IMR-90 (cell line): ENCODE data around the gene SOX6. TPM values are rescaled to one million over a fixed set of nuclear protein-coding genes. Genes with fewer than 3 reads are reported as not detected.

Source experiments
- ATAC-seq: fragments of 200-7000 bp; cut with Tn5 transposase; 2 replicates; pipeline ENCODE4 v1.9.1; 2020; ENCODE audit warnings: low read depth, mild to moderate bottlenecking, moderate library complexity
- BruUV-seq: library from RNA; stranded (reverse); fragments of 400-500 nt; replicated peaks from 2 replicates; lab custom pipeline; 2021; lab: Mats Ljungman, UMichigan
- CTCF ChIA-PET: fragments of 300-600 bp; formaldehyde crosslinking; extraction: SDS; loops from one replicate; lab custom pipeline; 2021; ENCODE audit warnings: antibody characterized with exemption; lab: Yijun Ruan, JAX
- POLR2A ChIA-PET: fragments of 300-600 bp; sonication (Branson Sonifier 250); formaldehyde crosslinking; loops from one replicate; lab custom pipeline; 2022; ENCODE audit warnings: antibody characterized with exemption; ENCODE audit not compliant: unreplicated experiment; lab: Charles Lee
- DNase-seq: peaks from one replicate; pipeline ENCODE4 v3.0.0; 2013
- H2AFZ ChIP-seq: replicated peaks from 2 replicates; pipeline ENCODE3; 2013; ENCODE audit warnings: low read length, mild to moderate bottlenecking; ENCODE audit not compliant: poor library complexity
- H2AK5ac ChIP-seq: 2 replicates; pipeline ENCODE4 v1.6.1; 2013; ENCODE audit warnings: low read depth, low read length, inconsistent platforms
- H2AK9ac ChIP-seq: replicated peaks from 2 replicates; pipeline ENCODE3; 2013; ENCODE audit warnings: mild to moderate bottlenecking, low read depth, low read length, moderate library complexity; ENCODE audit not compliant: poor library complexity
- H2BK120ac ChIP-seq: 2 replicates; pipeline ENCODE4 v1.6.1; 2013; ENCODE audit warnings: low read depth, low read length, inconsistent platforms
- H2BK15ac ChIP-seq: 3 replicates; pipeline ENCODE4 v1.6.1; 2013; ENCODE audit warnings: low read depth, low read length, inconsistent platforms
- H2BK20ac ChIP-seq: 2 replicates; pipeline ENCODE4 v1.6.1; 2013; ENCODE audit warnings: low read depth, mild to moderate bottlenecking, inconsistent platforms, low read length, moderate library complexity
- H2BK5ac ChIP-seq: 2 replicates; pipeline ENCODE4 v1.6.1; 2013; ENCODE audit warnings: mild to moderate bottlenecking, low read depth, low read length, inconsistent platforms; ENCODE audit not compliant: poor library complexity, severe bottlenecking
- H3K14ac ChIP-seq: replicated peaks from 2 replicates; pipeline ENCODE4 v1.6.1; 2013; ENCODE audit warnings: low read depth, low read length, inconsistent platforms
- H3K18ac ChIP-seq: 2 replicates; pipeline ENCODE4 v1.6.1; 2013; ENCODE audit warnings: low read depth, low read length, control low read depth
- H3K23ac ChIP-seq: 2 replicates; pipeline ENCODE4 v1.6.1; 2013; ENCODE audit warnings: low read depth, low read length, inconsistent platforms
- H3K27ac ChIP-seq: 2 replicates; pipeline ENCODE4 v1.5.1; 2013; ENCODE audit warnings: mild to moderate bottlenecking, control low read depth, low read length; ENCODE audit not compliant: insufficient read depth
- H3K27me3 ChIP-seq: 2 replicates; pipeline ENCODE4 v1.6.1; 2013; ENCODE audit warnings: low read length; ENCODE audit not compliant: control insufficient read depth, insufficient read depth
- H3K36me3 ChIP-seq: 2 replicates; pipeline ENCODE4 v1.6.1; 2013; ENCODE audit warnings: low read length, mixed read lengths; ENCODE audit not compliant: control insufficient read depth, insufficient read depth
- H3K4ac ChIP-seq: 2 replicates; pipeline ENCODE4 v1.6.1; 2013; ENCODE audit warnings: low read depth, low read length, inconsistent platforms
- H3K4me1 ChIP-seq: 2 replicates; pipeline ENCODE4 v1.6.1; 2013; ENCODE audit warnings: low read length, mixed read lengths; ENCODE audit not compliant: control insufficient read depth, insufficient read depth
- H3K4me2 ChIP-seq: 2 replicates; pipeline ENCODE4 v1.6.1; 2013; ENCODE audit warnings: low read depth, mild to moderate bottlenecking, control low read depth, low read length, moderate library complexity
- H3K4me3 ChIP-seq: 2 replicates; pipeline ENCODE4 v1.5.1; 2013; ENCODE audit warnings: low read depth, mild to moderate bottlenecking, control low read depth, low read length, moderate library complexity; ENCODE audit not compliant: insufficient read depth
- H3K56ac ChIP-seq: 2 replicates; pipeline ENCODE4 v1.6.1; 2013; ENCODE audit warnings: low read length, inconsistent platforms; ENCODE audit not compliant: insufficient read depth; ENCODE audit errors: extremely low read depth
- H3K79me1 ChIP-seq, 2 experiments: 2 replicates each; pipeline ENCODE4 v1.6.1; 2013; ENCODE audit warnings: low read length in 2 of 2, inconsistent platforms in 1 of 2, low read depth in 1 of 2
- H3K9ac ChIP-seq: 2 replicates; pipeline ENCODE4 v1.6.1; 2013; ENCODE audit warnings: low read depth, low read length, control low read depth
- H3K9me1 ChIP-seq: 2 replicates; pipeline ENCODE4 v1.6.1; 2013; ENCODE audit warnings: low read length, inconsistent platforms; ENCODE audit not compliant: insufficient read depth
- H3K9me3 ChIP-seq: 2 replicates; pipeline ENCODE4 v1.6.1; 2013; ENCODE audit warnings: low read length; ENCODE audit not compliant: control insufficient read depth, insufficient read depth
- H4K20me1 ChIP-seq: 2 replicates; pipeline ENCODE4 v1.6.1; 2013; ENCODE audit warnings: low read length, inconsistent platforms; ENCODE audit not compliant: insufficient read depth
- H4K5ac ChIP-seq: 2 replicates; pipeline ENCODE4 v1.6.1; 2013; ENCODE audit warnings: mild to moderate bottlenecking, low read depth, low read length, control low read depth
- H4K8ac ChIP-seq, 2 experiments: 2 replicates each; pipeline ENCODE4 v1.6.1; 2013; ENCODE audit warnings: low read depth in 2 of 2, low read length in 2 of 2, control low read depth in 1 of 2, inconsistent platforms in 1 of 2
- H4K91ac ChIP-seq: 2 replicates; pipeline ENCODE4 v1.6.1; 2013; ENCODE audit warnings: low read depth, low read length, inconsistent platforms; ENCODE audit not compliant: insufficient read depth
- CEBPB ChIP-seq: IDR thresholded peaks from 2 replicates; pipeline ENCODE4 v1.6.1; 2012; ENCODE audit warnings: low read depth, low read length, improper control_type of control experiment
- WGBS, 2 experiments: methylation state at CpG; one replicate each; pipeline versions ENCODE4 v1.1.5 to v1.1.7; 2013; ENCODE audit warnings: missing lambda C conversion rate in 2 of 2; ENCODE audit not compliant: insufficient read length in 1 of 2; ENCODE audit errors: extremely low coverage in 2 of 2; 5-methylcytosine and 5-hydroxymethylcytosine counted together
- dilution Hi-C: fragments of 300-500 bp; cut with HindIII; formaldehyde crosslinking; loops from one replicate; pipeline ENCODE4 v1.14.3; 2018; ENCODE audit warnings: low sequenced_read_pairs; ENCODE audit not compliant: unreplicated experiment
- in situ Hi-C: fragments of 300-500 bp; cut with MboI; formaldehyde crosslinking; loops from 3 replicates; pipeline ENCODE4 v1.14.3; 2019; ENCODE audit warnings: low sequenced_read_pairs, inconsistent platforms, mixed read lengths
- intact Hi-C: fragments of 100-400 bp; cut with micrococcal nuclease; formaldehyde crosslinking; loops from 2 replicates; pipeline ENCODE4 v1.10.0; 2022
- polyA plus RNA-seq, 3 experiments: library from polyadenylated mRNA; depleted of rRNA; stranded (reverse); fragments of >200 nt; gene quantifications; 2 replicates each; pipeline ENCODE4 v1.2.3, GENCODE V29; 2012; ENCODE audit warnings: low replicate concordance in 1 of 3
- total RNA-seq: library from RNA; depleted of rRNA; stranded (reverse); fragments of >200 nt; gene quantifications from 2 replicates; pipeline ENCODE4 v1.2.3, GENCODE V29; 2012

SOX6 gene
- total and polyA plus RNA-seq, 2 of the 4 experiments (the other 2 are of a cell fraction): 1.7 to 7.7 TPM

DNA sequence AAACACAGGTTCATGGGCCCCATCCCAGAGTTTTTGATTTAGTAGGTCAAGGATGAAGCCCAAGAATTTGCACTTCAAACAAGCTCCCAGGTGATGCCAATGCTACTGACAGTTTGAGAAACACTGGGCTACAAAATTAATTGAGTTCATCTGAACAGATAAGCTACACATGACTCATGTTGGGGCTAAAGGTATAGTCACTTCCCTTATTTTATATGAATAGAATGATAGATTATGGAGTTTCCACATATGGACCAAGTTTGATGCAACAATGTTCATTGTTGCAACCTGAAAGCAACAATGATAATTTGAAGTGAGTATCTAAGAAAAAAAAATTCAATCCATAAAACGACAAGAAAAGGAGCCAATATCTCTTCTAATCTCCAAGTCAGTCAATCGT is 54.9 kb downstream of the SOX6 start:
- Histone ChIP-seq H3K9ac (no peak overlapping the region), H2BK20ac (no peak overlapping the region), H3K27me3 (no peaks in the 10 kb centered on the region), H3K79me1 (no peaks in the 10 kb centered on the region; a peak in 1 of 4 replicates), H4K5ac (no peak overlapping the region), H3K27ac (no peak overlapping the region), H2AK9ac (no peak overlapping the region), H2AFZ (no peak overlapping the region), H3K4ac (no peak overlapping the region), H3K9me3 (no peaks in the 10 kb centered on the region), H4K8ac (no peak overlapping the region), H2BK5ac (no peak overlapping the region), H3K9me1 (no peaks in the 10 kb centered on the region; the same call in 1 of the 2 replicates), H4K91ac (no peak overlapping the region), H3K4me2 (no peak overlapping the region), H3K18ac (no peak overlapping the region), H3K56ac (no peak overlapping the region), H2AK5ac (no peak overlapping the region), H2BK120ac (no peak overlapping the region), H3K36me3 (no peaks in the 10 kb centered on the region), H3K4me3 (no peak overlapping the region), H4K20me1 (no peaks in the 10 kb centered on the region), H2BK15ac (no peak overlapping the region), H3K4me1 (no peaks in the 10 kb centered on the region), H3K23ac (no peak overlapping the region), H3K14ac (no peak overlapping the region)
- in situ Hi-C loops (no loop called here), intact Hi-C loops (no loop called here), dilution Hi-C loops (no loop called here)
- WGBS, 2 experiments: no CpG with 5 or more reads among the region's 2 CpGs
- ATAC-seq (no peak), DNase-seq (no peak)
- no peak for TF ChIP-seq CEBPB
- CTCF ChIA-PET: no interaction called here
- BruUV-seq: no TSS peak
- POLR2A ChIA-PET: no interaction called here
